Measurements from ENCODE around the gene SLC16A9.

SLC16A9 gene

GRCh38 chr10:59724098-59724938 lies 14.7 kb upstream of the SLC16A9 start:
- TF ChIP-seq CTCF (IDR thresholded peaks at IDR 0.05), result no peak
- no peak for TF ChIP-seq ZFX (IDR thresholded peaks at IDR 0.05; ENCODE audit: borderline replicate concordance)
- no peak overlapping the region for H3K27ac ChIP-seq

GRCh38 chr10:59720377-59720776 lies 10.7 kb upstream of the SLC16A9 start:
- no peak overlapping the region for H3K27ac ChIP-seq
- TF ChIP-seq ZFX (IDR thresholded peaks at IDR 0.05; ENCODE audit: borderline replicate concordance) (no peak), CTCF (IDR thresholded peaks at IDR 0.05) (no peak)

GRCh38 chr10:59719374-59719773 lies 9.7 kb upstream of the SLC16A9 start:
- TF ChIP-seq ZFX (IDR thresholded peaks at IDR 0.05; ENCODE audit: borderline replicate concordance), result no peak
- peak; percentile 41 for TF ChIP-seq CTCF (IDR thresholded peaks at IDR 0.05)
- H3K27ac ChIP-seq, result no peak overlapping the region

GRCh38 chr10:59718257-59718656 lies 8.6 kb upstream of the SLC16A9 start:
- TF ChIP-seq ZFX (IDR thresholded peaks at IDR 0.05; ENCODE audit: borderline replicate concordance), result no peak
- TF ChIP-seq CTCF (IDR thresholded peaks at IDR 0.05), result no peak
- no peak overlapping the region for H3K27ac ChIP-seq

- no peak for TF ChIP-seq CTCF (IDR thresholded peaks at IDR 0.05)
- H3K27ac ChIP-seq, result no peak overlapping the region
These were observed 3.7 kb upstream of the SLC16A9 start for GRCh38 chr10:59713196-59713821.

- no peak overlapping the region for H3K27ac ChIP-seq
- TF ChIP-seq CTCF (IDR thresholded peaks at IDR 0.05) (no peak), ZFX (IDR thresholded peaks at IDR 0.05; ENCODE audit: borderline replicate concordance) (no peak)
These were observed 2.3 kb upstream of the SLC16A9 start for GRCh38 chr10:59711871-59712494.

Data from 22Rv1 (cell line).